Activated CD4-positive, alpha-beta T cell treated with anti-CD3 and anti-CD28 coated beads, Interleukin-2, amount 50 U/mL, for 48 hours (primary cell): ENCODE data around the gene PTPRT.
"Not testable (repeated sequence)": the region's sequence is repeated elsewhere in the genome, so short reads cannot be mapped to it uniquely, and the experiment has no call there.

ENCODE experiments used
- DNase-seq, 2 experiments: peaks; one replicate each; pipeline ENCODE4 v3.0.0-alpha.2; 2020

PTPRT gene

DNA sequence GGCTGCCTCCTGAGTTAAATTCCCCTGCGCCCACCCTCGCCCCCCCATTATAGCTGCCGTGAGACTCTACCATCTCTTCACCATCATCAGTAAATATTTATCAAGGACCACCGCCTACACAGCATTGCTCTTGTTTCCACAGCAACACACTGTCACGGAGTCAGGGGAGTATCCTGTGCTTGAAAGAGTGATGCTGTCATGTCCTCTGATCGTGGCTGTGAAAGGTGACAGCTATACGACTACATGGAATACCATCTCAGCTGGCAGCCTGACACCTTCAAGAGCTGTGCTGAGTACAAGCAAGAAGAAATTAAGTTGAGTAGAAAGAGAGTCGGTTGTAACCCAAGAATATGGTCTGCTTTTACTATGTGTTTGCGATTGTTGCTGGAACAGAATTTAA is 3.4 kb downstream of the PTPRT start:
- no peak for DNase-seq

DNA sequence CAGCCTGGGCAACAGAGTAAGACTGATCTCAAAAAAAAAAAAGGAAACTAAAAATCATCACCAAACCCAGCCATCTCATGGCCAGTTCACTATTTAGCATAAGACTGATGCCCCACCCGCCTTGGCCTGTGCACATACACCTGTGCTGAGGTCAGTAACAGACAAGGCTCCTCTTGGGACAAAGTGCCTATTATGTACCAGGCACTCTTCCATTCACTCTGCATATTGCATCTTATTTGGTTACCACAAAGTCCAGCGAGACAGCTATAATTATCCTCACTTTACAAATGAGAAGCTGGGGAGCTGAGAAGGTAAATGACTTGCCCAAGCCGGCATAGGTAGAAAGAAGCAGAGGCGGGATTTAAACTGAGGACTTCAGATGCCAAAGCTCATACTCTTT is 3.8 kb downstream of the PTPRT start:
- no peak for DNase-seq

DNA sequence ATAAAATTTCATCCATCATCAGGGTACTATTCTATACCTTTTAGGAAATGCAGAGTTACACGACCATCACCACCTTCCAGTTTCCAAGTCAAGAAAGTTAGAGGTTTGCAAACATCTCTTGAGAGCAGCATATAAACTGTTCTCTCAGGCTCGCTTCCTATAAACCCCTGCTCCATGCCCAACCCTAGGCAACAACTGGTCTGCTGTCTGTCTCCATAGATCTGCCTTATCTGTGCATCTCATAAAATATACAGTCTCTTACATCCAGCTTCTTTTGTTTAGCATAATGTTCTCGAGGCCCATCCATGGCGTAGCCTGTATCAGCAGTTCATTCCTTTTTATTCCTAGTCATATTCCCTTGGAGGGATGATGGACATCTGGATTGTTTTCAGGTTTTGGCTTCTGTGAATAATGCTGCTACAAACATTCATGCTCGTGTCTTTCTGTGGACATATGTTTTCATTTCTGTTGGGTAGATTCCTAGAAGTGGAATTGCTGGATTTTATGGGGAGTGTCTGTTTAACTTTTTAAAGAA is 6.1 kb downstream of the PTPRT start:
- no peak for DNase-seq

DNA sequence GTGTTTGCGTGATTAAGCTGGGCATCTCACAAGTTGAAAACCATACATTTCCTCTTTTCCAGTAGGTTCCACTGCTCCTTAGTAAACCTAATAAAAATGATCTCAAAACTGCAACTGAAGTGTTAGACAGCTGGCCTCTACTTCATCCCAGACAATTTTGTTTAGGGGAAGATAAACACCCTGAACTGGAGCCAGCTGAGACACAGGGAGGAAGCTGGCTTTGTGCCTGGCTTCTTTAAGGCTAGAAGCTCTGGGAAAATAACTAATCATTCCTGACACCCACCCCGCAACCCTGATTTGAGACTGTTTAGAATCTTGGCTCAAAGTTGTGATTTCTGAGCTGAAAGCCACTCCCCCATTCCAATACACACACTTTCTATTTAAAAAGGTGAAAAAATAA is 11.6 kb downstream of the PTPRT start:
- DNase-seq = no peak

DNA sequence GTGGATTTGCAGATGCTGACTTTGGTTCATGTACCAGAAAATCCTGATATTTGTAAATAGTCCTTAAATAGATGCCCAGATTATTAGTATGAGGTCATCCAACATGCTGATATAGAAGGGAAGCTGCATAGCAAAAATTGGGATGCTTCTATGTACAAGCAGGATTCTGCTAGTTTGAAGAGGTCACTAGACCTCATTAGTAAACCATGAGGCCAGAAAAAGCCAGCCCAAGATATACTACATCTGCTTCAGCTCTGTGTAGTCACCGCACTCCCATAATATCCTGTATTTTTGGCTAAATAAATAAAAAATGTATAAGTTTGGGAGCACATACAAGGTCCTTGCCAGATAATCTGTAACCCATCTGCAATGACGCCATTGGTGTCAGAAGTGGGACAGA is 13.0 kb downstream of the PTPRT start:
- no peak for DNase-seq

DNA sequence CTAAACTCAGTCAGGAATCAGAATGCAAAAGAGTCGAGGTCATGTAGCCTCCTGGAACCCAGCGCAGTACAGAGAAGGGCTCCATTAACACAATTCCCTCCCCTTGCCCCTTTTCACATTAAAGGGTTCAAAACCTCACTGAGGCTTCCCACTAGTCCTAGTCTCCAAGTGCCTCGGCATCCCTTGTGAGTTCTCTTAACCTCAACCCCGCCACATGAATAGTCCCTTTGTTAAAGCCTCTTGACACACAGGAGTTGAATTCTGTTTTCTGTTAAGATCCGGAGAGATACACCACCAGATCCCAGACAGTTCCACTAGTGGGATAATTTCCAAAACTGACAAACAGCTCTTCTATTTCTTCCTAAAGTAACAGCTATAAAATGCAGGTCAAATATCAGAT is 17.8 kb downstream of the PTPRT start:
- no peak for DNase-seq

DNA sequence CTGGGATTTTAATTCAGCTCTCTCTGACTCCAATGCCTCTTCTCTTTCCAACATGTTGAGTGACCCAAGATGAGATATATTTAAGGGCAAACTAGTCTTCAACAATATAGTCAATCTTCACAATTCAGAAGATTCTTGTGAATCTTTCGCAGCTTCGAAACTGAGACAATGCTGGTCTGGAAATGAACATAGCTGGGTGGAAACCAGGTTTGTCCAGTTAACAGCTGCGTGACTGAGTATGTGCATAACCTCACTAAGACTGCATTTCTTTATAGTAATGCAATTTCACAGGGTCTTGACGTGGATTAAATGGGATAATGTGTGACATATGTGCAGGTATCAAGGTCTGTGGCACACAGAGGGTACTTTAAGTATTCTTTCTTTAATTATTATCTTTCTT is 18.9 kb downstream of the PTPRT start:
- DNase-seq = no peak

DNA sequence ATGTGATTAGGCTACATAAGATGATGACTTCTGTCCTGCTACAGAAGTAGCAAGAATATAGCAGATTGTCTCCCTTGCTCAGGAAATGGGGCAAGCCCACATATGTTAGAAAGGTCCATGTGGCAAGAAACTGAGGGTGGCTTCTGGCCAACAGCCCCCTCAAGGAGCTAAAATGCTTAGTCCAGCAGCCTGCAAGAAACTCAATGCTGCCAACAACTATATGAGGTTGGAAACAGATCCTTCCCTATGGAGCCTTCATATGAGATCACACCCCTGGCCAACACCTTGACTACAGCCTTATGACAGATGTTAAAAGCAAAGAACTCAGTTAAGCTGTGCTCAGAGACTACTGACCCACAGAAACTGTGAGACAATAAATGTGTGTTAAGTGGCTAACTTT is 22.1 kb downstream of the PTPRT start:
- no peak for DNase-seq

DNA sequence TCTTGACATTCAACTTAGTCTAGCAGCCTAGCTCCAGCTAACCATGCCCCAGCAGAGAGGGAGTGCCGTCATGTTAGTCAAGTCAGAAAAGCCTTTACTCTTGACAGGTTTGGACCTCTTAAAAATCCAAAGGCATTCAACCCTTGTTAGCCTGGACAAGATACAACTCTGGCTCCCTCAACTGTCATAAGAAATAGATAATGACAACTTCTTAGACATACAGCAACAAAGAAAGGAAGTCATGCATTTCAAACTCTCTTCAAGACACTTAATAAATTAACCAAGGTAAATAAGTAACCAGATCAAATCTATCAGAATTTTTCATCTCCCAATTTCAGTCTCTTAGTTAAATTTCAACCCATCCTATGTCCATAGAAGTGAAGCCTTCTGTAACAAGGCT is 22.7 kb downstream of the PTPRT start:
- no peak for DNase-seq

DNA sequence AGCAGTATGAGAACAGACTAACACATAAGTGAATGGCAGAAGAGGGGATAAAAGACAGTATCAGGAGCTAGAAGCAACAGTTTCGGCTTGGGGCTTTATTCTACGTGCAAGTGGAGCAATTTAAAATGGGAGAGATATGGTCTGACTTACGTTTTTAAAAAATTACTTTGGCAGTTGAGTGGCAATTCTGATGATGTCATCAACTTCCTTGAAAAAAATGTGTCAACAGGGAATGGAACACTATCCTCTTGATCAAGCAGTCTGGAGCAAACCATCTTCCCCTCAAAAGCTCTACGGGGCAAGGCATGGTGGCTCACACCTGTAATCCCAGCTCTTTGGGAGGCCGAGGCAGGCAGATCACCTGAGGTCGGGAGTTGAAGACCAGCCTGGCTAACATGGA is 24.1 kb downstream of the PTPRT start:
- no peak for DNase-seq

DNA sequence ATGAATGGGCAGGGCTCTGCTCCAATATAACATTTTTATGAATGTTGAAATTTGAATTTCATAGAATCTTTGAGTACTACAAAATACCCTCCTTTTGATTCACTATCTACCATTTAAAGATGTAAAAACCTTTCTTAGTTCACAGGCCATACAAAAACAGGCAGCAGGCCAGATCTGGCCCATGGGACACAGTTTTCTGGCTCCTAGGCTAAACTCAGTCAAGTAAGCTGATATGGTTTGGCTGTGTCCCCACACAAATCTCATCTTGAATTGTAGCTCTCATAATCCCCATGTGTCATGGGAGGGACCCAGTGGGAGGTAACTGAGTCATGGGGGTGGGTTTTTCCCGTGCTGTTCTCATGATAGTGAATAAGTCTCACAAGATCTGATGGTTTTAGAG is 25.0 kb downstream of the PTPRT start:
- DNase-seq = not testable (repeated sequence)

DNA sequence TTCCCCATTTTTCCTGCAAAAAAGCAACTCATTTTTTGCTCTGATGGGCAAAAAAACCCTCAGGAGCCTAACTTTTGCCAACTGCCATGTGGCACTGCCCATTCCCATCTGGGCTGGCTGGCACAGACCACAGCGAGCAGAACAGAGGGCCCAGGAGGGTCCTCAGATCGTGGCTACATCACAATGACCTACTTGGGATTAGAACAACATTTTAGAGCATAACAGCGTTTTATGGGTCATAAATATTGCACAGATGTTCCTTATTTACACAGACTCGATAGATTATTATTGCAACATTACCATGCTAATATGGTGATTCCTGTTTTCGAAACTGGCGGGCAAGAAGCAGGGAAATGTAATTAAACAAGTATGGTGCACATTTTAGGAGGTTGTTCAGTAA is 28.0 kb downstream of the PTPRT start:
- no peak for DNase-seq

DNA sequence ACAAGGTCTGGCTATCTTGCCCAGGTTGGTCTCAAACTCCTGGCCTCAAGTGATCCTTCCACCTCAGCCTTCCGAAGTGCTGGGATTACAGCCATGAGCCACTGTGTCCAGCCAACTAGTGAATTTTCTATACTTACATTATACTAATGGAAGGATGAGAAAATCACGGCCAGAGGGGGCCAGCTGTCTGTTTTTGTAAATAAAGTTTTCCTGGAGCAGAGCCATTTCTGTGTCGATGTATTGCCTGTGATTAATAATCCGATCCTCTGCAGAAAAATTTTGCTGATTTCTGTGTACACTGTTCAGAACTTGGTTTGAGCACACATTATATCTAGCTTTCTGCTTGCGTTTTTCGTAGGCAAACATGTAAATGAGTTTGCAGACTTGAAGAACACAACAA is 28.8 kb downstream of the PTPRT start:
- no peak for DNase-seq

DNA sequence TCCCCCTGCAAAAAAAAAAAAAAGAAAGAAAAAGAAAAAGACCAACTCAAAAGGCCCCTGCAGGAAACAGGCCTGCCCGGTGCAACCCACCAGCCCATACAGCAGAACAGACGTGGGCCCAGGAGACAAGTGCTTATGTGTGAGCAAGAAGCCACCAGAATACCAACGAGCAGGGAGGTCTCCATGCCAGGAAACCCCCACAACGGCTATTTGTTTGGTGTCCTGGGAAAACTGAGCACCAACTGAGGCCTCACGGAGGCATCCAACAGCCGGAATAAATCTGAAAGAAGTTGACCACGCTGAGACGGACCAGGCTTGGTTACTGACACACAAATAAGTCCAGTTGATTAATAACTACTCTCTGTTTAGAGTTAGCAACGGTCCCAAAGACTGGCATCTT is 29.7 kb downstream of the PTPRT start:
- no peak for DNase-seq

DNA sequence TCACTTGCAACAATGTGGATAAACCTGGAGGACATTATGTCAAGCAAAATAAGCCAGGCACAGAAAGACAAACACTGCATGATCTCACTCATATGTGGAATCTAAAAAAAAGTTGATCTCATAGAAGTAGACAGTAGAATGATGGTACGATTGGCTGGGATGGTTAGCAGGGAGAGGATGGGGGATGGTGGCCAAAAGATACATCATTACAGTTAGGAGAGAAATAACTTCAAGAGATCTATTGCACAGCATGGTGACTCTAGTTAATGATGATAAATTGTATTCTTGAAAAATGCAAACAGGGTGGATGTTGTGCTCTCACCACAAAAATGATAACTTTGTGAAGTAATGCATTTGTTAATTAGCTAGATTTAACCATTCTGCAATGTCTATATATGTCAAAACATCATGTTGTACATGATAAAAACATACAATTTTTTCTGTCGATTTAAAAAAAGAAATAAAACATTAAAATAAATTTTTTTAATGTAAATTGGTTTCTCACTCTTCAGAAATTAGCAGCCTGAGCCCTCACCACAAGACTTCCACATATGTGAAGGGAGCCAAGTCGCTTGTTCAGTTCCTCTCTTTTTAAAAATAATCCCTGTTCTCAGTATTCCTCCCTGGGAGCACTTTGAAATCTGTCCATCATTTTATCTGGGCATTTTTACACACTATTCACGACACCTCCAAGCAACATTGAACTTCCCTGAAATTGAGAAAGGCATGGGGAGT is 34.2 kb downstream of the PTPRT start:
- DNase-seq = no peak

DNA sequence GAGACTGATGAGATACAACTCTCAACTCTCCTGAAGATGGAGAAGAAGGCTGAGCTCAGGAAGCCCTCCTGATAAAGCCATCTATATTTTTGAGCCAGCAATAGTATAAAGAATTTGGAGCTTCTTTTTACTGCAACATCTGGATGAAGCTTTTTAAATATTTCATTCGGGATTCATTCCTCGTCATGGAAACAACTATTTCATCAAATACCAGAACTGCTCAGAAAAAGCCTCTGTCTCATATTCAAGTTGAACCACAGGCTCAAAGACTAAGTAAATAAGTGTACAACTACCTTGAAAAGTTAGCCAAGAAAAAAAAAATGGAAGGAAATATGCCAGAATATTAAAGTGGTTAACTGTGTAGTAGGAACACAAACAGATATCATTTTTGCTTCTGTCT is 37.8 kb downstream of the PTPRT start:
- DNase-seq = no peak

DNA sequence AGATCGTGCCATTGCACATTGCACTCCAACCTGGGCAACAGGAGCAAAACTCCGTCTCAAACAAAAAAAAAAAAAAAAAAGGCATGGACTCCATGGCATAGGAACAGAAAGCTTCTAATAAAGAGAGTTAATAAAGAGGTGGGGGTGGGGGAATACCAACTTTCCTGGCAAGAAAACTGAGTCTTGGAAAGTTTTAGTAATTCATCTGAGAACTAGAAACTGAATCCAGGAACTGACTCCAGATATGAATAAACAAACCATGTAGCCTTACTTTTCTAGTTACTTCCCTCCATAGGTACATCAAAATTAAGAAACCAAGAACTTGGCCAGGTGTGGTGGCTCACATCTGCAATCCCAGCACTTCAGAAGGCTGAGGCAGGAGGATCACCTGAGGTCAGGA is 38.5 kb downstream of the PTPRT start:
- DNase-seq = no peak

DNA sequence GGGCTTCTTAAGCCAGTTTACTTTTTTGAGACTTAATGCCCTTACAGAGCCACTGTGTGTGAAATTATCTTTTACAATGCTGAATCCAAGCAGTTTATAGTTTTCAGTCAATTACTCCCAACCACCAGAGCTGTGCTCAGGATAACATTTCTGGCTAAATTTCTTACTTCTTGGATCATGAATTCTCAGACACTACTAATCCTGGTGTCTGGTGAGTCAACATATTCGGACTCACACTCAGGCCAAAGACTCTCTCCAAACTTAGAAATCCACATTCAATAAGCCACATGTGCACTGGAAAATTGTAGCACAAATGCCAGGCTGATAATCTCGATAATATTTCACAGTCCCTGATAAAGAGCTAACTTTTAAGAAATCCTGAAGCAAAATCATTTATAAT is 49.0 kb downstream of the PTPRT start:
- DNase-seq = no peak

DNA sequence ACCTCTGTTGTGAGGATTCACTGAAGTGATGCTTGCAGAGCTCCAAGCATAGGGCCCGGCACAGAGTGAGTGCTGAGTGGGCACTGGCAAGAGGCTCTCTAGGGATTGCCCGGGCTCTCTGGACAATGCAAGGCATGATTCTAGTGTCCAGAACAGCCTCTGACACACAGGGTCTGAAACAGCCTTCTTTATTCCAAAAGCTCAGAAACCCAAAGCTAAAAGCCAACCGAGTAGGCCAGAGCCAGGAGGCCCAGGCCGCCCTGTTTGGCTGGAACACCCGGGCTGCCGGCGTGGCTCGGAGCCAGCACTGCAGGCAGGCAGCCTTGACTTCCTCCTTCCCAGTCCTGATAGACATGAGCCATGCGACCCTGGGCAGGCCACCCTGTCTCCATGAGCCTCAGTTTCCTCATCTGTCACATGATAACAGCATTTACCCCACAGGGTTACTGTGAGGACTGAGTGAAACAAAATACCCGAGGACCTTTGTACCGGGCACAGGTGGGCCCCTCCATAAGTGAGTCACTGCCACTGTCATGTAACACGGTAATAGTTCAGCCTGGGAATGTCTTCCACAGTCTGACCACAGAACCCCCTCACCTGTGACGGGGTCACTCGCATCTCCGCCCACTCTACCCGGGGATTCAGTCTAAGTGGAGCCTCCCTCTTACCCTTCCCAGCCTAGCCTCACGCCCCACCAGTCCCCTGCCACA is 51.5 kb downstream of the PTPRT start:
- DNase-seq = no peak

DNA sequence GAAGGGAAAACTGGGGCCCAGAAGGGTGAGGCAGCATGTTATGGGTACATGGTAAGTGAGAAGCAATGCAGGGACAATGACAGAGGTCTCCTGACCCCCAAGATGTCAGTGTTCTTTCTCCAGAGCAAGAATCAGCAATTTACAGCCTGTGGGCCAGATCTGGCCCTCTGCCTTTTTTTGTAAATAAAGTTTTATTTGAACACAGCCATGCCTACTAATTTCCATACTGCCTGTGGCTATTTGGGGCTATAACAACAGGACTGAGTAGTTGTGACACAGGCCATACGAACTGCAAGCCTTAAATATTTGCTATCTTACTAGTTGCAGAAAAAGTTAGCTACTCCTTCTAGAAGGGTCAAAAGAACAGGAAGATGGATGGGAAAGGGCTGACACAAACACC is 52.5 kb downstream of the PTPRT start:
- no peak for DNase-seq

DNA sequence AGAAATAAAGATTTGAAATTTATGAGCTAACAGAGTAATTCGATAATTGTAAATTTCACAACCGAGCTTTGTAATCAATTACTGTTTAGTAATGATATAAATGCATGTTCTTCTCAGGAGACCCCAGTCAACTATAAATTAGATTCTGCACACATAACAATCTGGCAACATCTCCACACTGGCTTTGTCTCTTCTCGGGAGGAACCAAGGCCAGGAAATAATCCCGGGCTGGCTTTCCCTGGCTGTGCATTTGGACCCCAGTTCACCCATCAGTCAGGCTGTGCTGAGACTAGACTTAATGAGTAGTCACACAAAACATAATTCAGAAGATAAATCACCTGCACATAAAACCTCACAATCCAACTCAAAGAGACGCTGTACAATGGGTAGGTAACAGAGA is 65.5 kb downstream of the PTPRT start:
- no peak for DNase-seq

DNA sequence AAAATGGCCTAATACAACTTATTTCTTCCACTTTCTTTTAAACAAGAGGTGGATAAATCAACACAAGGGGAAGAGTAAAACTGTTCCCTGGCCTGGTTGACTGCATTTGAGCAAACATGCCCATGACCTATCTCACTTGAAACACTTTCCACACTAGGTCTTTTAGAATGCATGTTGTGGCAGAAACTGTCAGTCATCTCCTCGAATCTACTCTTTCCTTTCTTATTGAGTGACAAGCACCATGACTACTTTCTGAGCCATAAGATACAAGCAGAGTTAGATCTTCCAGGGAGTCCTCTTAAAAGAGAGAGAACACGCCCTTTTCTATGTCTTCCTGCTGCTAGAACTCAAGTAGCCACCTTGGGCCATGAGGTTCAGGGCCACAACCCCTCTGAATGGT is 66.5 kb downstream of the PTPRT start:
- no peak for DNase-seq

DNA sequence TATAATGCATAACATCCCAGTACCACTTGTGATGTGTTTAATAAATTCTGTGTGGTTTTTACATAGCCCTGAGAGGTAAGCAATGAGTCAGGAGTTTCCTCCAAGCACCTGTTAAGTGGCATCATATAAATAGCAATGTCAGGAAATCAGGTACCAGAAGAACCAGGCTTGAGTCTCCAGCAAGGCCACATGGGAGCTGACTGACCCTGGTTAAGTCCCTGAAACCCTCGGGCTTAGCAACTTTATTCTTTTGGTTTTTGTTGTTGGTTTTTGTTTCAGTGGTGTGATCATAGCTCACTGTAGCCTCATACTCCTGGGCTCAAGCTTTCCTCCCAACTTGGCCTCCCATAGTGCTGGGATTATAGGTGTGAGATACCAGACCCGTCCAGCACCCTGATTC is 70.0 kb downstream of the PTPRT start:
- DNase-seq = no peak

DNA sequence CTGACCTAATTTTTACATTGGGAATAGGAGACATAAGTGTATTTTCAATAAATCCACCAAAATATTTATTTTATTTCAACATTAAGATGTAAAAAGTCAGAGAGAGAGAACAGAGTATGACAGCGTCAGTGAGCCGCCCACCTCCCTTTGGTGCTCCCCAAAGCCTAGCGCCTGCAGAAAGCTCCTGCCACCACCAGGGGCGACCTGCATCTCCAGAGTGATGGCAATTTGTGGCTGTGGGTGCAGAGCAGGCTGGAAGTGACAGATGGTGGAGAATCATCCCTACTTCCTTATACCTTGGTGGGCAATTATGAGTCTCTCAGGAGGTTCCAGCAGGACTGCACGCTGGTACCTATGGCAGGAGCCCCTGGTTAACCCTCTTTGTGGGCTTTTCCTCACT is 87.3 kb downstream of the PTPRT start:
- DNase-seq = no peak

DNA sequence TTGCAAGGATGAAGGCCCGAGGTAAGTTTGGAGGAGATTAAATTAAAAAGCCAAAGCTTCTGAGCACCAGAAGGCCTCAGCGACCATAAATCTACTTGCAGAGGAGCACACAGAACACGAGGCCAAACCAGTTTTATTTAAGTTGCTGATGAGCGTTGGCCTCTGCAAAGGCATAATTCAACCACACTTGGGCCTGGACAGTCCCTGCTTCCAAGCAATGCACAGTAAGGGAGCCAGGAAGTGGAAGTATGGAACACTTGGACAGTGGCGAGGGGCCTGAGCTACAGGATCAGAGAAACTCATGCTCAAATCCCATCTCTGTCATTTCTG is 92.8 kb downstream of the PTPRT start:
- DNase-seq = no peak
